PFSK-1 (cell line): ENCODE results near the gene ZSCAN5A. TPM values are rescaled to one million over a fixed set of nuclear protein-coding genes. Genes with fewer than 3 reads are reported as not detected.

Experiments
- FOXP2 ChIP-seq: optimal IDR thresholded peaks from 2 replicates; pipeline ENCODE3; 2011; ENCODE audit warnings: borderline replicate concordance, control low read depth, inconsistent platforms; ENCODE audit not compliant: insufficient read depth; ENCODE audit errors: extremely low read length, extremely low read depth
- POLR2AphosphoS5 ChIP-seq: IDR thresholded peaks from 2 replicates; pipeline ENCODE4 v1.6.1; 2012; ENCODE audit warnings: low read depth, mild to moderate bottlenecking, control low read depth, low read length, moderate library complexity
- REST ChIP-seq, 2 experiments: IDR thresholded peaks; 2 replicates each; pipeline versions ENCODE4 v1.6.1 to v1.8.0; 2011 to 2012; ENCODE audit warnings: low read depth in 2 of 2, low read length in 2 of 2, control low read depth in 1 of 2, inconsistent platforms in 1 of 2, mild to moderate bottlenecking in 1 of 2, moderate library complexity in 1 of 2; ENCODE audit not compliant: insufficient read depth in 1 of 2
- SIN3A ChIP-seq: IDR thresholded peaks from 2 replicates; pipeline ENCODE4 v1.6.1; 2012; ENCODE audit warnings: mild to moderate bottlenecking, low read length, moderate library complexity, borderline replicate concordance; ENCODE audit not compliant: insufficient read depth
- TAF1 ChIP-seq: IDR thresholded peaks from 2 replicates; pipeline ENCODE4 v1.6.1; 2012; ENCODE audit warnings: low read length, control low read depth, borderline replicate concordance; ENCODE audit not compliant: insufficient read depth
- polyA plus RNA-seq: library from polyadenylated mRNA; unstranded; fragments of >200 nt; gene quantifications from one replicate; pipeline ENCODE4 v1.2.1, GENCODE V29; 2012; ENCODE audit warnings: low read depth, missing spikeins; ENCODE audit not compliant: insufficient read length

The ZSCAN5A gene
- polyA plus RNA-seq, result 5.6 TPM

DNA sequence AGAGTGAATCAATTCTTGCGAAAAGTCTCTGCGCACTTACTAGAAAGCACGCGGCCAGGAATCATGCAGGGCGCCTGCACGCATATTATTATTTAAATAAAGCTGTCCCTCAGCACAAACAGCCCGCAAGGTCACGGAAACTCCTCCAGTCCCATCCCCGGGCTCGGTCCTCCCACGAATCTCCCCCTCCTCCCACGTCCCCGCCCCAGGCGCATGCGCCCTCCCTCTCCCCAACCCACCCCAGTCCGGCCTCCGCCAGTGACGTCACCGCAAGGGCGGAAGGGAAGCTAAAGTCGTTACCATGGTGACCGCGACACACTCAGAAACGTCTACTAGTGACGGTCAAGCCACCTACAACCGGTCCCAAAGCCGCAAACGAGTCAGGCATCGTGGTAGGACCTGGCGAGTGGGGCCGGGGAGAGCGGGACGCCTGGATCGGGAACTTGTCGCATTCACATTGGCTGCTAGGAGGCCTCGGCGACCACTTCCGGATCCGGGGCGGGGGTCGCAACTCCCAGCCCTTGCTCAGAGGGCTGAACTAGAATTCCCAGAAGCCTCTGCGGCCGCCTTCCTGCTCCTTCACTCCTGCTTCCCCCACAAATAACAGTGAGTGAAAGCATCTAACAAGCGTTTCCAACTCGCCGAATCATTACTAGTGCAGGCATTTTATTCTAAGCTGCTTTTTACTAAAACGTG, at the start of gene ZSCAN5A:
Gene ZSCAN5A (minus strand): TSS at position 459 of the 696 bp plus-strand sequence. CDS start 89,793 bp downstream, outside the sequence.
- no peak for TF ChIP-seq REST (IDR thresholded peaks at IDR 0.05; ENCODE audit: insufficient read depth in 1 of 2, low read depth in 2 of 2, low read length in 2 of 2)
- peak; percentile 75; the same call in 1 of the 2 replicates for TF ChIP-seq SIN3A
- peak; percentile 71 for TF ChIP-seq FOXP2
- peak; percentile 81 for TF ChIP-seq POLR2AphosphoS5
- TF ChIP-seq TAF1, result peak; percentile 27; the same call in 1 of the 2 replicates

- TF ChIP-seq POLR2AphosphoS5 (no peak), SIN3A (no peak), REST (IDR thresholded peaks at IDR 0.05; ENCODE audit: insufficient read depth in 1 of 2, low read depth in 2 of 2, low read length in 2 of 2) (no peak), TAF1 (no peak), FOXP2 (no peak)
Observed at GRCh38 chr19:56360841-56361240, 46.2 kb upstream of the ZSCAN5A start.

DNA sequence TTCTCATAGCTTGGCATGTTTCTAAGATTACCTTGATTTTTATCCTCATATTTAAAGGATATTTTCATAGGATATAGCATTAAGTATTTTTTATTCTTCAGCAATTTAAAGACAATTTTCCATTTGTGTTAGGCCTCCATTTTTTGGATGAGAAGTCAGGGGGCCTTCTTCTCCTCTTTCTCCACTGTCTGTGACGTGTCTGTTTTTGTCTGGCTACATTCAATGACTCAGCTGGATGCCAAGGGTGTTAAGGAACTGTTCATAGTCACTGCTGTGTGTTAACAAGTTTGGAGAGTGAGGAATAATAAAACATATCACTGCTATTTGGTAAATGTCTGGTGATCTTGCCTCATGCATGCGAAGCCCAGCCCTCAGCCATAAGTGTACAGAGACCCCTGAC, 42.3 kb upstream of the ZSCAN5A start:
- TF ChIP-seq SIN3A (no peak), POLR2AphosphoS5 (no peak), TAF1 (no peak)

DNA sequence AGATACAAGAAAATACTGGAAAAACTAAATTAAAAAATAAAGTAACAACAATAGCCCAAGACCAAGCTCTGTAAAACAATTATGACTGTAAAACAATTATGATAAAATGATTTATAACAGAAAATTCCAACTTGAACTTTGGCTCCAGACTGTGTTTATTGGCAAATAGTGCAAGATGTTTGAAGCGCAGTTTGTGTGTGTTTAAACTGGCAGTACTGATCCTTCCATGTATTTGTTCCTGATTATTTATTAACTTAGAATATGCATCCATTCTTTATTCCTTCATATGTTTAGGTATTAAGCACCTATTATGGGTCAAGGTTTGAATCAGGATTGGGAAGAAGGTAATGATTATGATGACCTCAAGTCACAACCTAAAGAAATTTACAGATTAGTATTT, 40.9 kb upstream of the ZSCAN5A start:
- no peak for TF ChIP-seq TAF1
- TF ChIP-seq FOXP2, result no peak
- no peak for TF ChIP-seq SIN3A
- TF ChIP-seq POLR2AphosphoS5, result no peak
- no peak for TF ChIP-seq REST (IDR thresholded peaks at IDR 0.05; ENCODE audit: insufficient read depth in 1 of 2, low read depth in 2 of 2, low read length in 2 of 2)

DNA sequence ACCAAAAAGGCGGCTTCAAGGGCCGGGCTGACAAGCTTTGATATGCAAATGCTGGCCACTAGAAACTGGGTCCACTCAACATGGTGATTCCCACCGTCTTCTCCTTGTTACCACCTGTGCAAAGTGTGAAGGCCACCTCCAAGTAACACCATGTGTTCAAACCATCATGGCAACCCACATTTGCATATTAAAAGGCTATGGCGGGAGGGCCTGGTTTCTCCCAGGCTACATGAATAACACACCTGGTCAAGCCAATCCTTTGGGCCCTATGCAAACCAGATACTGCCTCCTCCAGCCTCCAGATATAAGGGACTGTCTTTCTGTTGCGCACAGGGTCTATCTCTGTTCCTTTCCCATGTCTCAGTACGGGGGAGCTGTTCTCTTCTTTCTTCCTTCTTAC, 36.6 kb upstream of the ZSCAN5A start:
- no peak for TF ChIP-seq REST (IDR thresholded peaks at IDR 0.05; ENCODE audit: insufficient read depth in 1 of 2, low read depth in 2 of 2, low read length in 2 of 2)
- TF ChIP-seq SIN3A, result no peak
- TF ChIP-seq TAF1, result no peak
- TF ChIP-seq POLR2AphosphoS5, result no peak
